GM12891 (cell line): ENCODE data around the gene ATP12A.

Experiments used
- DNase-seq: peaks from one replicate; pipeline ENCODE4 v3.0.0; 2011; ENCODE audit warnings: low spot score; ENCODE audit not compliant: insufficient read length
- FAIRE-seq: peaks from 2 replicates; lab custom pipeline; 2011; peaks lifted over from hg19 to GRCh38; lab: Jason Lieb, UNC
- PAX5 ChIP-seq: IDR thresholded peaks from 2 replicates; pipeline ENCODE4 v1.6.1; 2011; ENCODE audit warnings: low read length, moderate library complexity, mild to moderate bottlenecking; ENCODE audit not compliant: insufficient read depth, severe bottlenecking
- POLR2A ChIP-seq: IDR thresholded peaks from 2 replicates; pipeline ENCODE4 v1.6.1; 2011; ENCODE audit warnings: low read depth, low read length, control low read depth
- POLR2AphosphoS5 ChIP-seq: IDR thresholded peaks from 2 replicates; pipeline ENCODE4 v1.6.1; 2011; ENCODE audit warnings: low read depth, low read length, control low read depth
- POU2F2 ChIP-seq: IDR thresholded peaks from 2 replicates; pipeline ENCODE4 v1.6.1; 2011; ENCODE audit warnings: low read depth, mild to moderate bottlenecking, control low read depth, low read length, moderate library complexity
- SPI1 ChIP-seq: IDR thresholded peaks from 2 replicates; pipeline ENCODE4 v1.6.1; 2011; ENCODE audit warnings: low read depth, low read length, control low read depth
- TAF1 ChIP-seq: IDR thresholded peaks from 2 replicates; pipeline ENCODE4 v1.6.1; 2011; ENCODE audit warnings: low read depth, low read length, control low read depth

Gene ATP12A

DNA sequence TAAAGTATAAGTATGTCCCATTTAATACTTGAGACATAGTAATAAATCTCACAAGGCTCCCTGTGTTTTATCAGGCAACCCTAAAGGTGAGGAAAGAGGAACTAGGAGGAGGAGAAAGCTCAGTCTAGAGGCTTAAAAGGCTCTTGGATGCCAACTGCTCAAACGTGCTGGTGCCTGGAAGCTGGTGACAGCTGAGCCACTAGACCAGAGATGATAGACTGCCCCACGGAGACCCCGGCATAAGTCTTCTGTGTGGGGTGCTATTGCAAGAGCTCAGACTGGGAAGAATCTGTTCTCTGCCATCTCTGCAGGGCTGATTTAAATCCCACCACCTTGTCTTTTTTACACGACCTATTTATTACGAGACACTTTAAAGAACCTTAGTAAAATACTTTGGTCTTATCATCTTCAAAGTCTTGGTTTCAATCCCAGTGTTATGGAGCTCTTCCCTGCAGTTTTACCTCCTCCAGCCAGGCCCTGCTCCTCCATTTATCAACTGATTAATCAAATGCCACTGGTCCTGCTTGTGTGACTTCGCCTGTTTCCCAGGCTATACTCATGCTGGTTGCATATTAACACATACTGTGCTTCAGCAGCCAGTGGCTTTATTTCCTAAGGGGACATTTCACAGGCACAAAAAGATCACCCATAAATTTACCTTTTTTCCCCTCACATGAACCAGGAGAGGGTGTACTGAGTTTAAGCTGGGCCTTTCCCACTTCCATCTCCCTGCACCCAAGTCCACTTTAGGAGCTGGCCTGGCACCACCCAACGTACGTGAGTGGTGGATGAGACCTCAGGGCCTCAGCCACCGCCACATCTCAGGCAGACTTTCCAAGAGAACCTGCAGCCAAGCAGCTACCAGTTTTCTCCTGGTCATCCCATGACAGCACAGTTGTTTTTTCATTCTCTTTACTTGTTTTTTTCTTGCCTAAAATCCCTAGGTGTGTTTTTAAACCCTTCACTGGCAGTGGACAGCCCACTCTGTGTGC, 7.8 kb upstream of the ATP12A start:
- FAIRE-seq = no peak
- TF ChIP-seq POU2F2 = no peak
- no peak for TF ChIP-seq TAF1
- no peak for TF ChIP-seq POLR2A
- TF ChIP-seq PAX5 = no peak
- TF ChIP-seq POLR2AphosphoS5 = no peak
- TF ChIP-seq SPI1 = no peak
- no peak for DNase-seq

DNA sequence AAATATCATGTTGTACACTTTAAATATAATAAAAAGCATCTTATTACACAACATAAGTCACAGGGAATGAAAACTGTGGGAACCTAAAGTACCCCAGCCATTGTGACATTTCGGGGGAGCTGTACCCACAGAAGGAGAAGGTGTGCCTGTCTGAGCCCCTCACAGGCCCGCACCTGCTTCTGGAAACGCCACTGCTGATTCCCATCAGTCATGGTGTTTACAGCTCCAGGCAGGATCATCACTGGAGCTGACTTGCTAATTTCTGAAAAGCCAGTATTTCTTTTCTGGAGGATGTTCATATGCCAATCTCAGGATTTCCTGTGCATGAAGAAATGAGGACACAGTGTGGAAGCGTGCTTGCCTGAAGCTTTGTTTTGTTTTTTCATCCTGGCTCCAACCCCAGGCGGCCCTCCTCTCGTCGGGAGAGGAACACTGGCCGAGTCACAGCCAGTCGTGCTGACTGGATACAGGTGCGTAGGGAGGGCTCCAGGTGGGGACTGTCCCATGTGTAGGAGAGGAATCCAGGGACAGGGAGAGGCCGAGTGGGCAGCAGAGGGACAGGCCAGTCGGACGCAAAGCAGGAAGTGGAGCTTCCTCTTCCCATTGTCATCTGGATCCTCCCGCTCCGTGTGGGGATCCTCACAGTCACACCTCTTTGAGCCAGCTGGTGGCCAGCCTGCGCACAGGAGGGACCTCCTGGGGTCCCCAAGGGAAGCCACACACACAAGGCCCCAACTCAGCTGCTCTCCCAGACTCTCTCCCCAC, 4.2 kb upstream of the ATP12A start:
- FAIRE-seq (no peak), DNase-seq (no peak)
- no peak for TF ChIP-seq POLR2A
- TF ChIP-seq POU2F2 = no peak
- TF ChIP-seq SPI1 = no peak
- no peak for TF ChIP-seq TAF1
- TF ChIP-seq PAX5 = no peak
- TF ChIP-seq POLR2AphosphoS5 = no peak

GRCh38 chr13:24678151-24678550, 2.1 kb upstream of the ATP12A start:
- FAIRE-seq (peak; percentile 23), DNase-seq (no peak)
- no peak for TF ChIP-seq TAF1
- no peak for TF ChIP-seq PAX5
- no peak for TF ChIP-seq POU2F2
- no peak for TF ChIP-seq POLR2A
- TF ChIP-seq SPI1 = no peak
- no peak for TF ChIP-seq POLR2AphosphoS5

GRCh38 chr13:24679686-24680085, 522 bp upstream of the ATP12A start:
- TF ChIP-seq POLR2A (no peak), POLR2AphosphoS5 (no peak), POU2F2 (no peak), TAF1 (no peak)
- FAIRE-seq (no peak), DNase-seq (no peak)

- FAIRE-seq (no peak), DNase-seq (no peak)
- TF ChIP-seq POU2F2 (no peak), POLR2AphosphoS5 (no peak), POLR2A (no peak), PAX5 (no peak), TAF1 (no peak), SPI1 (no peak)
Measured at GRCh38 chr13:24680921-24681604, 855 bp downstream of the ATP12A start.

- no peak for TF ChIP-seq POLR2AphosphoS5
- no peak for TF ChIP-seq POU2F2
- TF ChIP-seq PAX5 = no peak
- no peak for TF ChIP-seq TAF1
- TF ChIP-seq SPI1 = no peak
- TF ChIP-seq POLR2A = no peak
Measured at GRCh38 chr13:24681930-24682329, 1.7 kb downstream of the ATP12A start.

GRCh38 chr13:24682353-24682752, 2.1 kb downstream of the ATP12A start:
- TF ChIP-seq PAX5 (no peak), POLR2A (no peak), SPI1 (no peak), POU2F2 (no peak)
- DNase-seq (no peak), FAIRE-seq (no peak)

More at GRCh38 chr13:24681930-24682329, 1.7 kb downstream of the ATP12A start:
- peak; percentile 100 for FAIRE-seq
- DNase-seq = no peak

DNA sequence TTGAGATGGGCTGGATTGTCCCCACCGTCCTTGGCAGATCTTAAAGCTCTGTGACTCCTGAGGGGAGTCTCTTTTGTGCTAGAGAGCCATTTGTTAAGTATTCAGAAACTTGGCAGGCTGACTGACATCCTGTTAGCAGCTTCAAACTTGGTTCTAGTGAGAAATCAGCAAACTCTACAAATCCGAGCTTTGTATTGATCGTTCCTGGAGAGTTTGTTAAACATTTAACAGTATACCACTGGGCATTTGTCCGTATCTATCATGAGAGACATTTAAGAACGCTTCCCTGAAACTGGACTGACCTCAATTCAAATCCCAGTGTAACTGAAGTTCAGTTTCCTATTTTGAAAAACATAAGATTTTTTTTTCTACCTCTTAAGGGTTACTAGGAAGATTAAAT, 3.1 kb downstream of the ATP12A start:
- no peak for DNase-seq
- TF ChIP-seq SPI1 (no peak), POLR2AphosphoS5 (no peak), POLR2A (no peak), POU2F2 (no peak), TAF1 (no peak), PAX5 (no peak)
- no peak for FAIRE-seq
